Rectal smooth muscle tissue (tissue), 1 donor: ENCODE measurements around the gene SEPTIN2.

Experiments
- H3K27ac ChIP-seq: one replicate; pipeline ENCODE4 v1.7.0; 2013; ENCODE audit warnings: low read depth, low read length, inconsistent platforms
- H3K27me3 ChIP-seq: one replicate; pipeline ENCODE4 v1.7.0; 2013; ENCODE audit warnings: low read length; ENCODE audit not compliant: control insufficient read depth, insufficient read depth
- H3K36me3 ChIP-seq: one replicate; pipeline ENCODE4 v1.7.0; 2013; ENCODE audit warnings: low read length; ENCODE audit not compliant: control insufficient read depth, insufficient read depth
- H3K4me1 ChIP-seq: one replicate; pipeline ENCODE4 v1.7.0; 2013; ENCODE audit warnings: low read length; ENCODE audit not compliant: control insufficient read depth, insufficient read depth
- H3K4me3 ChIP-seq: one replicate; pipeline ENCODE4 v1.7.0; 2013; ENCODE audit warnings: low read length
- H3K9ac ChIP-seq: one replicate; pipeline ENCODE4 v1.7.0; 2013; ENCODE audit warnings: low read length

Gene SEPTIN2

DNA sequence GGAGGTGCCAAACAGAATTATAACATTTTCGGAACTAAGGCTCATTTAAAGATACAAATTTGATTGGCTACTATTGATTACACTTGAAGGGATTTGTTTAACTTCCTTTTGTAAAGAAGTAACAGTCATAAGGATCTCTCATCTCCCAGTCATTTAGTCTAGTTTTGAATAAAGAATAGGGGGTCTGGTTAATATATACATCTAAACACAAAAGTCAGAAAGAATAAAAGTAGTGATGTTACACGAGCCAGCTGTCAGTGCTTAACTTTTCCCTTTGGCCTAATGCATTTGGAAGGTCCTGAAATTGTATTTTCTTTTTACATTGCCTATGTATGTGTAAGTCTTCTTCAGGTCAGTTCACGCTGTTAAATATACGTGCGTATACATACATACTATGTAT is 8.1 kb downstream of the SEPTIN2 start:
- H3K27me3 ChIP-seq, result no peaks in the 10 kb centered on the region
- no peak overlapping the region for H3K4me3 ChIP-seq
- no peak overlapping the region for H3K27ac ChIP-seq
- peaks cover 15% of the 10 kb centered on the region for H3K4me1 ChIP-seq
- H3K9ac ChIP-seq, result no peak overlapping the region
- H3K36me3 ChIP-seq, result peaks cover 12% of the 10 kb centered on the region

DNA sequence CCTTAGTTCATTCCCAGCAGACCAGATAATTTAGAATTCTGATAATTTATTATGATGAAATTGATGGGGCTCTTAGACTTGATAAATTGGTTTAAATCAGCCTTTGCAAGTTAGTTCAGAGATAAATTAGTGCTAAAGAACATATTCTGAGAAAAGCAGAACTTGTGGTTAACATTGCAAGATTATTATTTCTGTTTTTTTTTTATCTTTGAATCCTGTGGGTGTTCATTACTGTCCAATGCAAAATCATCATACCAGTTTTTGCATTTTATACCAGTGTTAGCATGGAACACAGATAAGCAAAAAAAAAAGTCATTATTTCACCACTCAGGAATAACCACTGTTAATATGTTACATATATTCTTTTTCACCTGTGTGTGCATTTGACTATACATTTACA is 9.1 kb downstream of the SEPTIN2 start:
- Histone ChIP-seq H3K36me3 (peaks cover 12% of the 10 kb centered on the region), H3K27ac (no peak overlapping the region), H3K4me1 (peaks cover 15% of the 10 kb centered on the region), H3K27me3 (no peaks in the 10 kb centered on the region), H3K9ac (no peak overlapping the region), H3K4me3 (no peak overlapping the region)

DNA sequence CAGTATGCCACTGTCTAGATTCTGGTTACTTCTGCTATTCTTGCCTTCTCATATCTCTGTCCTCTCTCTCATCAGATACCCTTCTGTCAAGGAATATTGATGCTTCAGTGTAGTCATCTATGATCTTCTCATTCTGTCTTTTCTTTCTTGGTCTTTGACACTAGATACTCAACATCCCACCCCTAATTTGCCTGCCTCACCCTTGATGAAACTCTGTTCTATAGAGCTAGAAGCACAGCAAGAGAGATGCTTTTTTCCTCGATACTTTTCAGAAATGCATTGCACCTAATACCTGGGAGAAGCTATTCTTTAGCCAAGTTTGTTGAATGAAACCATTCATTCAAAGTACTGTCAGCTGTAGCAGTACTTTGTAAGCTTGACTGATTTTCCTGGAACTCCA is 9.5 kb downstream of the SEPTIN2 start:
- Histone ChIP-seq H3K27ac (no peak overlapping the region), H3K36me3 (peaks cover 12% of the 10 kb centered on the region), H3K4me3 (no peak overlapping the region), H3K27me3 (no peaks in the 10 kb centered on the region), H3K9ac (no peak overlapping the region), H3K4me1 (peaks cover 11% of the 10 kb centered on the region)

DNA sequence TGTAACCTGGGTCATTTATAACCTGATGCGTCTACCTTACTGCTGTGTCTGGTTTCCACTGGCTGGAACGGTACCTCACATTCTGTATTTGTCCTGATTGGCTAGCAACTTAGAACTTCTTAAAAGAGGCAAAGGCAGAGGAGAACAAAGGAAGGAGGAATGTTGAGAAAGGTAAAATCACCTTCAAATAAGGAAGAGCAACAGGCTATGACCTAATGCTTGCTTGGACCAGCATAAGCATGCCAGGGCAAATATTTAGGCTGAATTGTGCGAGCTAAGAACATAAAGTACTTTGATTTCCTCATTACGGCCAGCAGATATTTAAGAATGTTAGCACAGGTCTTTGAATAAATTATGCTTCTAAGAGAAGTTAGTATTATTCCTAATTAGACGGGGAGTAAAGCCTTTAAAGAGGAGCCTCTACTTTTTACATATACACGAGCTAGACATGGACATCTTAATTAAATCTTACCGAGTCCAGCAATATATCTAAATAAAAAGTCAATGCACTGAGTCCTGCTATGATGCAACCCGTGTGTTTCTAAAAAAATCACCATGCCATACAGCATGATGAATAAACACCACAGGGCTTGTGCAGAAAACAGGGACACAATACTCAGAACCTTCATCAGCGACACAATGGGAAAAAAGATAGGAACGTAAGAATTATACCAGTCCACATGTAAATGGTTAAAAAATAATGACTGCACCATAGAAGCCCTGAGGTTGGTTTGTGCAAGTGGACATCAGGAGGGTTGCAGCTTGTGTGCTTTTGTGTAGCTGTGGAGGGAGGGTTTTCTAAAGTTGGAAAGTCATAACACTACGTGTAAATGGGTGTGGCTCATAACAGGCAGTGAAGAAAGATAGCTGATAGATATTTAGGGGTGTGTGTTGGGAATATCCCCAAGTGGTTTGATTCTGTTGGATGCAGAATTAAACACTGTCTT is 14.2 kb downstream of the SEPTIN2 start:
- no peak overlapping the region for H3K27ac ChIP-seq
- H3K9ac ChIP-seq, result no peak overlapping the region
- H3K36me3 ChIP-seq, result peaks cover 15% of the 10 kb centered on the region

DNA sequence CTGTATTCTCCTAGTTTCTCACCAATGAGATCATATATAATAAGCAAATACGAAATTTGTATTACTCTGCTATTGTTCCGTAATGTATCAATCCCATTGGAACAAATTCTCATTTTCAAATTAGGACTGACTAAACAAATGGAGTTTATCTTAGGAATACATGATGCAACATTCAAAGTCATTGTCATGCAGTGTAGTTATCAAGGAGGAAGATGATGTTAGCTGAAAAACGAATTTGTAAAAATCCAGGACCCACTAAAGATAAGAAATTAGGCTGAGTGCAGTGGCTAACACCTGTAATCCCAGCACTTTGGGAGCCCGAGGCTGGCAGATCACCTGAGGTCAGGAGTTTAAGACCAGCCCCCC is 14.9 kb downstream of the SEPTIN2 start:
- H3K27ac ChIP-seq, result no peak overlapping the region
- no peak overlapping the region for H3K9ac ChIP-seq
- H3K27me3 ChIP-seq, result no peaks in the 10 kb centered on the region
- peaks cover 15% of the 10 kb centered on the region for H3K36me3 ChIP-seq
- no peak overlapping the region for H3K4me3 ChIP-seq
- no peaks in the 10 kb centered on the region for H3K4me1 ChIP-seq

More for the DNA sequence above, 14.2 kb downstream of the SEPTIN2 start:
- Histone ChIP-seq H3K27me3 (no peaks in the 10 kb centered on the region), H3K4me1 (no peaks in the 10 kb centered on the region), H3K4me3 (no peak overlapping the region)

DNA sequence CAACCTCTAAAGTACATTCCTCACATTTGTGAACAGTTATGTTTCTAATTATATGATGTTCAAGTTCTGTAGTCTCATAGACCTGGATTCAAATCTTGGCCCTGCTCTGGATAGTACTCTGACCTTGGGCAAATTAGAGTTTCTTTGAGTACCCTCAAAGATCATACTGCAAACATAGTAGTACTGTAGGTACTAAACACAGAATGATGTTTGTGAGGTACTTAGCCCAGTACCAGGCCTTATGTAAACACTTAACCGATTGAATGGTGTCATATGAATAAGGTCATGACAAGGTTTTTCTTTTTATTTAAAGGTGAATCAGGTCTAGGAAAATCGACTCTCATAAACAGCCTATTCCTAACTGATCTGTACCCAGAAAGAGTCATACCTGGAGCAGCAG is 19.1 kb downstream of the SEPTIN2 start:
- Histone ChIP-seq H3K27ac (no peak overlapping the region), H3K4me3 (no peak overlapping the region), H3K4me1 (no peaks in the 10 kb centered on the region), H3K36me3 (peaks cover 14% of the 10 kb centered on the region), H3K27me3 (no peaks in the 10 kb centered on the region), H3K9ac (no peak overlapping the region)

DNA sequence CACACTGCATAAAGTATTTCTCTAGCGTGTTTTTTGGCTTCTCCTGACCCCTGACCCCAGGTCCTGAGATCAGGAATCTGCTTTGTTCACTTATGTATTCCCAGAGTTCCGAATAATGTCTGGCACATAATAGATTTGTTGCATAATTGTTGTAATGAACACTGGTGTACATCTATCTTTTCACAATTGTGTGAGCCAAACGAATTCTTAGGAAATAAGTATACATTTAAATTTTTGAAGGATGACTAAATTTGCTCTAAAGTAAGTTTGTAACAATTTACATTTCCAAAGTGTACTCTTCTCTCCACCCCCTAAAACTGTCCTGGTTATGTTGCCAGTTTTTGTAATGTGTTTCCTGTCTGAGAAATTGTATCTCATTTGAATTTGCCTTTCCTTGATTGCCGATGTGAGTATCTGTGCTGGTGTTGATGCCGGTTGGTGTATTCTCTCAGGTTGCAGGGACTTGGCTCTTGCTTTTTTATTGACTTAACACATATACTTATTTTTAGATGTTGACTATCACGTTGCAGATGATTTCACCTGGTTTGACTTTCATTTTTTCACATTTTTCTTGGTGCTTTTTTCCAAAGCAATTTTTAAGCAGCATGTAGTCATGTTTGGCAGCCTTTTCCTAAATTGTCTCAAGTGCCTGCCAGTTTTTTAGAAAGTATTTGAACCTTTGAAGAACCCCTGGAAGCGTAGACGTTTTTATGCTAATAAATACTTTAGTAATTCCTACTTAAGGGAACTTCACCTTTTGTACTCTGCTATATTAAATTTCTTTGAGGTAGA is 24.3 kb downstream of the SEPTIN2 start:
- Histone ChIP-seq H3K4me1 (peaks cover 4% of the 10 kb centered on the region), H3K36me3 (peaks cover 33% of the 10 kb centered on the region), H3K27ac (no peak overlapping the region), H3K9ac (no peak overlapping the region), H3K27me3 (no peaks in the 10 kb centered on the region), H3K4me3 (no peak overlapping the region)

DNA sequence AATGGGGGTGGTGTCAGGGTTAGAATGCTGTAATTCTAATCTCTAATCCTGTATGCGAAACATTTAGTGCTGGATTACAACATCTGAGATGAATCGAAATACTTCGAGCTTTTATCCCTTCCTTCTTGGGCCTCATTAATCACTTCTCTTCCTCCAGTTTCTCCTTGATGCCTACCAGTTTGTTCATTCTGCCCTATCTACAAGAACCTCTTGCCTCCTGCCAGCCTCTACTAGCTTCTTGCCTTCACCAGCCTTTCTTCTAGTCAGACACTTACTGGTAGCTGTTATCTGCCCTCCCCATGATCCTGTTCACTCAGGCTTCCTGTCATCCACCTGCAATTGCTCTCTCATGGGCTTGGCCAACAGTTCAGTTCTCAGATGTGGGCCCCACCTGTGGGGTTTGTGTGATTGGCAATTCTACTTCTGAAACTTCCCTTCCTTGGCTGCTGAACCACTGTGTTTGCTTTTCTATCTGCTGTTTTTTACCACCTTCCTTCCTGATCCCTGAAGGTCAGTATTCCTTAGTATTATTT is 25.0 kb downstream of the SEPTIN2 start:
- H3K36me3 ChIP-seq, result peaks cover 35% of the 10 kb centered on the region
- no peaks in the 10 kb centered on the region for H3K27me3 ChIP-seq
- H3K4me3 ChIP-seq, result no peak overlapping the region
- H3K4me1 ChIP-seq, result peaks cover 4% of the 10 kb centered on the region
- H3K27ac ChIP-seq, result peak overlapping the region; percentile 27
- no peak overlapping the region for H3K9ac ChIP-seq

DNA sequence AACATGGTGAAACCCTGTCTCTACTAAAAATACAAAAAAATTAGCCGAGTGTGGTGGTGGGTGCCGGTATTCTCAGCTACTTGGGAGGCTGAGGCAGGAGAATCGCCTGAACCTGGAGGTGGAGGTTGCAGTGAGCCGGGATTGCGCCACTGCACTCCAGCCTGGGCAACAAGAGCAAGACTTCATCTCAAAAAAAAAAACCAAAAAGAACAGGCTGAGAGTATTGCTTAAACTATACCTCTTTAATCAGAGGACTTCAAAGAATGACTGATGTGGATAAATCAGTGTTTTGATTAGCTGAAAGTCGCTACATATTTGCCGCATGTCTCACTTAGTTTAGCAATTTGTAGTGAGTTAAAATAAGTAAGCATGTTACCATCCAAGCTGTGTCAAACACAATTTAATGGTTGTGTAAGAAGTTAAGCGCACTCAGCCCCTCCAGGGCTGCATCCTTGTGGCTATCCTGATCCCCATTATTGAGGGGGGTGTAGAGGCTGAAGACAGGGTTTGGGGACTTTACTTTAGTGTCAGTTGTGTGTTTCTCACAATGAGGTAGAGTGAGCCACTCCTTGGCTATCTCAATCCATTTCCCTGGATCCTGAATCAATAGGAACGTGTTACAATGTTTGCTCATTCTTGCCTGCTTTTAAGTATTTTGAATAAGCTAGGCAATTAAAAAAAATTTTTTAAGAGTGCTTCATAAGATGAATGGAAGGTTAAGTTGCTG is 29.4 kb downstream of the SEPTIN2 start:
- no peak overlapping the region for H3K27ac ChIP-seq
- no peak overlapping the region for H3K9ac ChIP-seq
- no peak overlapping the region for H3K4me3 ChIP-seq
- H3K27me3 ChIP-seq, result no peaks in the 10 kb centered on the region
- H3K36me3 ChIP-seq, result peaks cover 43% of the 10 kb centered on the region
- peaks cover 4% of the 10 kb centered on the region for H3K4me1 ChIP-seq

DNA sequence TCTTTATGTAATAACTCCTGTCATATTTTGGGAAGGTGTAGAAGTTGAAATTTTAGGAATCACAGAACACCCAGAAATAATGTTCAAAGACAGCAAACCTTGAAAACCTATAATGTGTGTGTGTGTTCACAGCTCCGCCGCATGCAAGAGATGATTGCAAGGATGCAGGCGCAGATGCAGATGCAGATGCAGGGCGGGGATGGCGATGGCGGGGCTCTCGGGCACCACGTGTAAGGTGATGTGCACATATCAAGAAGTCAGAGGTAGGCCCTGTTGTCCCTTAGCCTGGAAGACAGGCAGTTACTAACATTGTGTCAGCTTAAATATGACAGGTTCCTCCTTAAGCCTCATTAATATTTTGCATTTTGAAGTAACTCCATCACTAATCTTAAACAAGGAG is 34.2 kb downstream of the SEPTIN2 start:
- H3K36me3 ChIP-seq, result peaks cover 39% of the 10 kb centered on the region
- H3K4me3 ChIP-seq, result no peak overlapping the region
- no peaks in the 10 kb centered on the region for H3K27me3 ChIP-seq

DNA sequence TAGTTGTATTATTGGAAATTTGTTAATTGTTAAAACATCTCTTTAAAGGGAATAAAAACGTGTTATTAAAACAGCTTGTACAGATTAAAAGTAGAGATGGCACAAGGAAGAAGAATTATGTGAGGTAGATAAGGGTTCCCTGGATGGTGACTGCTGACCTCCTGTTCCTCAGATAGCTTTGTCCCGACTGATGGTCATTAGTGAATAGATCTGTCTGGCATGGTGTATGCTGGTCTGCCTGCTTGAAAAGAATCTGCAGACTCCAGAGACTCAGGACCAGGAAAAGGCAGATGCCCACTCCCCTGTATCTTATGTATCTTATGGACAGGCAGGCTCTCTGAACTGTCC is 34.8 kb downstream of the SEPTIN2 start:
- no peaks in the 10 kb centered on the region for H3K4me1 ChIP-seq
- H3K4me3 ChIP-seq, result no peak overlapping the region
- no peak overlapping the region for H3K27ac ChIP-seq
- peak overlapping the region; percentile 17 for H3K9ac ChIP-seq
- H3K27me3 ChIP-seq, result no peaks in the 10 kb centered on the region
- H3K36me3 ChIP-seq, result peaks cover 36% of the 10 kb centered on the region

More for the DNA sequence above, 34.2 kb downstream of the SEPTIN2 start:
- no peaks in the 10 kb centered on the region for H3K4me1 ChIP-seq
- H3K9ac ChIP-seq, result no peak overlapping the region
- H3K27ac ChIP-seq, result no peak overlapping the region
